Gastroesophageal sphincter (tissue), 4 donors: ENCODE data around the gene RTL9. TPM values are rescaled to one million over a fixed set of nuclear protein-coding genes. Genes with fewer than 3 reads are reported as not detected.
"Not testable (repeated sequence)": the region's sequence is repeated elsewhere in the genome, so short reads cannot be mapped to it uniquely, and the experiment has no call there.

ENCODE experiments used
- ATAC-seq: fragments of 150-250 bp; one replicate; pipeline ENCODE4 v1.9.1; 2016; ENCODE audit warnings: mild to moderate bottlenecking, moderate library complexity
- H3K27ac ChIP-seq, 4 donors: fragments of 200-600 bp; sonication (generic) in 3 of 4; 1 replicate in 3 of 4; 2 replicates in 1 of 4; pipeline ENCODE4 v1.5.1; 2016 to 2019
- H3K27me3 ChIP-seq: fragments of 200-600 bp; sonication (generic); one replicate; pipeline ENCODE4 v1.5.1; 2019
- H3K36me3 ChIP-seq, 2 donors: fragments of 200-600 bp; sonication (generic); one replicate each; pipeline ENCODE4 v1.5.1; 2019; ENCODE audit warnings: control low read depth in 1 of 2
- H3K4me1 ChIP-seq, 3 donors: fragments of 200-600 bp; sonication (generic); 1 replicate in 2 of 3; 2 replicates in 1 of 3; pipeline ENCODE4 v1.5.1; 2016 to 2019; ENCODE audit warnings: control low read depth in 2 of 3
- H3K4me3 ChIP-seq, 2 donors: fragments of 200-600 bp; sonication (generic); one replicate each; pipeline ENCODE4 v1.5.1; 2019; ENCODE audit warnings: mild to moderate bottlenecking in 1 of 2, moderate library complexity in 1 of 2
- H3K9me3 ChIP-seq, 3 donors: fragments of 200-600 bp; sonication (generic); one replicate each; pipeline ENCODE4 v1.5.1; 2017 to 2019; ENCODE audit warnings: control low read depth in 2 of 3
- EP300 ChIP-seq: sonication (generic); formaldehyde crosslinking; IDR thresholded peaks from one replicate; pipeline ENCODE4 v1.6.1; 2017; ENCODE audit warnings: antibody characterized with exemption, mild to moderate bottlenecking
- POLR2A ChIP-seq, 2 donors: fragments of 450-650 bp; IDR thresholded peaks; one replicate each; pipeline ENCODE4 v1.6.1; 2017; ENCODE audit warnings: antibody characterized with exemption in 2 of 2, mild to moderate bottlenecking in 2 of 2, moderate library complexity in 1 of 2
- POLR2AphosphoS5 ChIP-seq: sonication (generic); formaldehyde crosslinking; IDR thresholded peaks from one replicate; pipeline ENCODE4 v1.6.1; 2017; ENCODE audit warnings: antibody characterized with exemption
- WGBS, 2 donors: methylation state at CpG; one replicate each; pipeline ENCODE4 v1.1.5; 2018; ENCODE audit warnings: low coverage in 1 of 2; 5-methylcytosine and 5-hydroxymethylcytosine counted together
- small RNA-seq, 4 donors: library from RNA; depleted of rRNA; stranded (forward); fragments of <200 nt; gene quantifications; one replicate each; pipeline ENCODE3, GENCODE V24; 2016
- total RNA-seq, 4 donors: library from RNA; depleted of rRNA; stranded (reverse); fragments of >200 nt; gene quantifications; one replicate each; pipeline ENCODE4 v1.1.0, GENCODE V29; 2016
- TF ChIP-seq, protein P1 (sequence below), 4 experiments: fragments of 200-600 bp in 2 of 4; fragments of 450-650 bp in 2 of 4; sonication (generic) in 1 of 4; IDR thresholded peaks; one replicate each; pipeline ENCODE4 v1.5.1; 2017 to 2019; ENCODE audit warnings: antibody characterized with exemption in 4 of 4, mild to moderate bottlenecking in 2 of 4, moderate library complexity in 2 of 4

RTL9 gene
- total RNA-seq, 4 donors from 2014 or later = under 0.01 to 0.07 TPM; not detected in 2

DNA sequence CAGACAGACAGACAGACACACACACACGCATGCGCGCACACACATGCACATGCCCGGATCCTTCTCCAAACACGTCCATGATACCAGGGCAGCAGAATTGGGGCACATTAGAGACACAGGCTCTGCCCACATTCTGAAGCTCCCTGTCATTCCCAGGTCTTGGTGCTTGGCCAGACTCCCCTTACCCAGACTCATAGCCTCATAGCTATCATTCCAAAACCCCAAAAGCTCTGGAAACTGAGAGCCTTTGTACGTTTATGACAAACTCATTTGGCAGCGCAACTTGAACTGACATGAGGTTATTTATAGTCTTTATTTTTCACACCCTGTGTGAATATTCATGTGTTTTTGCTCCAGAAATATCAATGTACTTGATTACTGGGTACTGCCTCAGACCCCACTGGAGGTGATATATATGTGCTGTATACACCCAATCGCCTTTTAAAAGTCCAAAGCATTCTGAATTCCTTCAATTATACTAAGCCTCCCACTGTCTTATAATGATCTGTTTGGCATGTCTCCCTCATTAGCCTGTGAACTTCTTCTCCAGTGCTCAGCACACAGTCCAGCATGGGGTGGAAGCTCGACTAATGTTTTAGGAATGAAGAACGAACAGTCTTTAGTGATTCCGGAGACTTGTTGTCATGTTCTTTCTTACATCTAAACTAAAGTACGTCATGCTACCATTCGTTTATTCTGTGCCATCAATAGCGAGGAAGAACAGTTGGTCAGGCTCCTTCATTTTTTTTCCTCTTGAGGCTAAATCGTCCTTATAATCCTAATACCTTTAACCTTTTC is 45.0 kb downstream of the RTL9 start:
- ATAC-seq = no peak
- TF ChIP-seq EP300 (no peak), POLR2A (IDR thresholded peaks at IDR 0.05) (no peak), POLR2AphosphoS5 (no peak)
- TF ChIP-seq, protein P1, sequence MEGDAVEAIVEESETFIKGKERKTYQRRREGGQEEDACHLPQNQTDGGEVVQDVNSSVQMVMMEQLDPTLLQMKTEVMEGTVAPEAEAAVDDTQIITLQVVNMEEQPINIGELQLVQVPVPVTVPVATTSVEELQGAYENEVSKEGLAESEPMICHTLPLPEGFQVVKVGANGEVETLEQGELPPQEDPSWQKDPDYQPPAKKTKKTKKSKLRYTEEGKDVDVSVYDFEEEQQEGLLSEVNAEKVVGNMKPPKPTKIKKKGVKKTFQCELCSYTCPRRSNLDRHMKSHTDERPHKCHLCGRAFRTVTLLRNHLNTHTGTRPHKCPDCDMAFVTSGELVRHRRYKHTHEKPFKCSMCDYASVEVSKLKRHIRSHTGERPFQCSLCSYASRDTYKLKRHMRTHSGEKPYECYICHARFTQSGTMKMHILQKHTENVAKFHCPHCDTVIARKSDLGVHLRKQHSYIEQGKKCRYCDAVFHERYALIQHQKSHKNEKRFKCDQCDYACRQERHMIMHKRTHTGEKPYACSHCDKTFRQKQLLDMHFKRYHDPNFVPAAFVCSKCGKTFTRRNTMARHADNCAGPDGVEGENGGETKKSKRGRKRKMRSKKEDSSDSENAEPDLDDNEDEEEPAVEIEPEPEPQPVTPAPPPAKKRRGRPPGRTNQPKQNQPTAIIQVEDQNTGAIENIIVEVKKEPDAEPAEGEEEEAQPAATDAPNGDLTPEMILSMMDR (IDR thresholded peaks at IDR 0.05) = no peak
- Histone ChIP-seq H3K36me3 (no peaks in the 10 kb centered on the region), H3K9me3 (no peaks in the 10 kb centered on the region), H3K27ac (peak overlapping the region in 1 of 4 donors; percentile 12), H3K4me1 (no peaks in the 10 kb centered on the region), H3K4me3 (no peak overlapping the region), H3K27me3 (no peaks in the 10 kb centered on the region)
- WGBS, 2 donors = 61 to 77% methylated on average over 8 to 13 of the region's 15 CpGs

DNA sequence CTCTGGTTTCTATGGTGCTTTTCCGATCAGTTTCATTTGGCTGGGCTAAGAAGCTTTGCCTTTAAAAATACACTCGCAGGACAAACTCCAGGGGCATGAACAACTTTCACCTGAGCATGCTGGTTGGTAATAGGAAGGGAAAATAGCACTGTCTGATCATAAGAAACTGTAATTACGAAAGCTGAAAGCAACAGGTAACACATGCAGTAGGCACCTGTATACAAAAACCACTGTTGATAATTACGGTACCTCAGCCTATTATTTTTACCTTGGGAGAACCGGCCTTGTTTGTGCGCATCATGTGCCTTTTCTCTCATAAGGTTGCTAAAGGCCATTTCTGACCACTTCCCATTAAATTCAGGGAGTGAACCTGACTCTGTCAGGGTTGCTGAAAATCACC is 45.7 kb downstream of the RTL9 start:
- no peaks in the 10 kb centered on the region for H3K9me3 ChIP-seq
- no peak for ATAC-seq
- H3K4me3 ChIP-seq = no peak overlapping the region
- TF ChIP-seq, protein P1 (IDR thresholded peaks at IDR 0.05) = no peak
- TF ChIP-seq POLR2A (IDR thresholded peaks at IDR 0.05) (no peak), POLR2AphosphoS5 (no peak), EP300 (no peak)
- no peak overlapping the region for H3K27ac ChIP-seq
- no peaks in the 10 kb centered on the region for H3K4me1 ChIP-seq
- WGBS, 2 donors = 79 to 90% methylated on average over 3 to 6 of the region's 6 CpGs
- H3K27me3 ChIP-seq = no peaks in the 10 kb centered on the region
- no peaks in the 10 kb centered on the region for H3K36me3 ChIP-seq

DNA sequence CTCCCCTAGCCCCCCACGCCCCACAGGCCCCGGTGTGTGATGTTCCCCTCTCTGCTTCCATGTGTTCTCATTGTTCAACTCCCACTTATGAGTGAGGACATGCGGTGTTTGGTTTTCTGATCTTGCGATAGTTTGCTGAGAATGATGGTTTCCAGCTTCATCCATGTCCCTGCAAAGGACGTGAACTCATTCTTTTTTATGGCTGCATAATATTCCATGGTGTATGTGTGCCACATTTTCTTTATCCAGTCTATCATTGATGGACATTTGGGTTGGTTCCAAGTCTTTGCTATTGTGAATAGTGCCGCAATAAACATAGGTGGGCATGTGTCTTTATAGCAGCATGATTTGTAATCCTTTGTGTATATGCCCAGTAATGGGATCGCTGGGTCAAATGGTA is 47.6 kb downstream of the RTL9 start:
- not testable (repeated sequence) for H3K4me1 ChIP-seq, H3K27ac ChIP-seq, H3K4me3 ChIP-seq, H3K9me3 ChIP-seq, H3K27me3 ChIP-seq, ATAC-seq, H3K36me3 ChIP-seq
- 80 to 100% methylated on average over 1 to 3 of the region's 7 CpGs for WGBS, 2 donors

DNA sequence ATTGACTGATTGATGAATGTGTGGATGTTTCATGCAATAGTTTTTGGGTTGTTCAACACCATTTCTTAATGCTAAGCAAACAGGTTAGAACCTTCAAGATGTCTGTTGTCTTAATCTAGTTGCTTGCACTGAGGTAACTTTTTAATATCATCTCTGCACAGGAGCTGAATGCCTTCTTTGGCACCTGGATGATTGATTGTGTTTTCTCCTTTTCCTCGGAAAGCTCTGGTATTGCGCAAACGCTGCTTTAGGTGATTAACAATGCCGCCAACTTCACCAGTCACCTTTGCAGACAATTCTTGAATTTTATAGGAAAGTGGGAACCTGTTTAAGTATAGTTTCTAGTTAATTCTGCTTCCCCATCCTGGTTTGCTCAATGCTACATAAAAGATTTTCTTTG is 48.2 kb downstream of the RTL9 start:
- Histone ChIP-seq H3K36me3 (no peaks in the 10 kb centered on the region), H3K4me3 (no peak overlapping the region), H3K4me1 (no peaks in the 10 kb centered on the region), H3K27ac (no peak overlapping the region), H3K9me3 (no peaks in the 10 kb centered on the region), H3K27me3 (no peaks in the 10 kb centered on the region)
- WGBS, 2 donors = 66% methylated on average over 4 of the region's 4 CpGs; no CpG with 5 or more reads in 1 of the 2 donors
- no peak for ATAC-seq
- TF ChIP-seq, protein P1 (IDR thresholded peaks at IDR 0.05) = no peak
- TF ChIP-seq POLR2A (IDR thresholded peaks at IDR 0.05) (no peak), POLR2AphosphoS5 (no peak), EP300 (no peak)

DNA sequence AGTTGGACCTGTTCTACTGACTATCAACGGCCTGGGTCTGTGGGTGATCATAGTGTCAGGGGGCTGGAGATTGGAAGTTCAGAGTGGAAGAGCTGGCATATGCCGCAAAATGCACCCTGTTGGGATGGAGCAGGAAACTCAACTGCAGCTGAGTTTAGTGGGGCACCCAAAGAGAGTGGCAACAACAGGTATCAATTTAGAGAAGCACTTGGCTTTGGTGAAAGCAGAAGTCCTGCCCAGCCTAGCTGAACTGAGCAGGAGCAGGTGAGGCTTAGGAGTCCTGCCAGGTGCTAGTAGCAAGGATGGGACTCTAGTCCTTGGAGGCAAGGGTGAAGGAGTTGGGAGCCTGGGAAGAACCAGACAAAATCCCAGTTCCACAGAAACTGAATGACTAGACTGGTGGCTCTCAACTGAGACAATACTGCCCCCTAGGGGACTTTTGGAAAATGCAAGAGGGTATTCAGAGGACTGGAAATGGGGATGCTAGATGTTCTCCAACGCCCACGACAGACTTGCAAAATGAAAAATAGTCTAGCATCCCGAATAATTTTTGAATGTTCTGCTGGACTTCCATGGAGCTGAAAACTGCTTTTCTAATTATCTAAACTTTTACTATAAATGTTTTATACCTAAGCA is 49.4 kb downstream of the RTL9 start:
- no peaks in the 10 kb centered on the region for H3K27me3 ChIP-seq
- H3K9me3 ChIP-seq = no peaks in the 10 kb centered on the region
- peak; percentile 52 for ATAC-seq
- no peak for TF ChIP-seq POLR2AphosphoS5
- TF ChIP-seq, protein P1 (IDR thresholded peaks at IDR 0.05) = peak; percentile 40 to 77 (median 57)
- H3K4me1 ChIP-seq = peaks cover 0 to 3% (median 0%) of the 10 kb centered on the region in 3 donors
- H3K27ac ChIP-seq = no peak overlapping the region
- no peak overlapping the region for H3K4me3 ChIP-seq
- H3K36me3 ChIP-seq = no peaks in the 10 kb centered on the region
- WGBS, 2 donors = 0 to 28% methylated on average over 3 to 5 of the region's 5 CpGs

Small RNA genes within 50 kb of the gene (small RNA-seq; reads per million reads assigned to genes)
- gene GNG5P2 = 0 reads per million in 4 donors

Other genes starting within 250 kb of the RTL9 start
- gene AMMECR1, start 40.8 kb upstream of the RTL9 start, total RNA-seq = 1 to 10 TPM; 2.6 to 6.8 (median 3.6) TPM